Esophagus (tissue), 2 donors: ENCODE data around the gene MID2. TPM values are rescaled to one million over a fixed set of nuclear protein-coding genes. Genes with fewer than 3 reads are reported as not detected.
"Not testable (repeated sequence)": the region's sequence is repeated elsewhere in the genome, so short reads cannot be mapped to it uniquely, and the experiment has no call there.

Experiments used
- H3K27ac ChIP-seq, 2 donors: one replicate each; pipeline ENCODE4 v1.5.1; 2013; ENCODE audit warnings: low read depth in 2 of 2, mild to moderate bottlenecking in 2 of 2, inconsistent platforms in 1 of 2, low read length in 1 of 2, moderate library complexity in 1 of 2
- H3K27me3 ChIP-seq, 2 donors: one replicate each; pipeline ENCODE4 v1.6.1; 2013; ENCODE audit warnings: low read length in 2 of 2, control low read depth in 1 of 2, mild to moderate bottlenecking in 1 of 2; ENCODE audit not compliant: insufficient read depth in 2 of 2, control insufficient read depth in 1 of 2
- H3K36me3 ChIP-seq, 2 donors: one replicate each; pipeline ENCODE4 v1.6.1; 2013; ENCODE audit warnings: low read length in 1 of 2; ENCODE audit not compliant: control insufficient read depth in 2 of 2, insufficient read depth in 2 of 2
- H3K4me1 ChIP-seq, 2 donors: one replicate each; pipeline ENCODE4 v1.6.1; 2013; ENCODE audit warnings: low read length in 1 of 2; ENCODE audit not compliant: control insufficient read depth in 2 of 2, insufficient read depth in 2 of 2
- H3K4me3 ChIP-seq, 2 donors: one replicate each; pipeline ENCODE4 v1.5.1; 2013; ENCODE audit warnings: low read length in 2 of 2, mild to moderate bottlenecking in 2 of 2, low read depth in 1 of 2, moderate library complexity in 1 of 2
- H3K9me3 ChIP-seq, 2 donors: one replicate each; pipeline ENCODE4 v1.6.1; 2013; ENCODE audit warnings: mild to moderate bottlenecking in 2 of 2, low read depth in 1 of 2, low read length in 1 of 2, moderate library complexity in 1 of 2; ENCODE audit not compliant: control insufficient read depth in 2 of 2, insufficient read depth in 1 of 2
- WGBS, 2 donors: extraction: QIAGEN DNeasy Blood & Tissue Kit; methylation state at CpG; one replicate each; pipeline ENCODE4 v1.1.7; 2013; 5-methylcytosine and 5-hydroxymethylcytosine counted together
- polyA plus RNA-seq, 2 donors: library from polyadenylated mRNA; stranded (reverse); fragments of 200-250 nt; gene quantifications; one replicate each; pipeline ENCODE4 v1.2.3, GENCODE V29; 2013
- donor health status: healthy with polysubstance abuse.
- donor health status: Bipolar disorder and iron deficiency.

Gene MID2
- polyA plus RNA-seq, 2 donors, result 3.3 to 7.9 TPM

- 83 to 95% methylated on average over 15 of the region's 15 CpGs for WGBS, 2 donors
- no peak overlapping the region for H3K4me3 ChIP-seq
- H3K4me1 ChIP-seq, result no peaks in the 10 kb centered on the region
- no peaks in the 10 kb centered on the region for H3K9me3 ChIP-seq
- H3K27ac ChIP-seq, result no peak overlapping the region
- peaks cover 0 to 4% of the 10 kb centered on the region in 2 donors for H3K27me3 ChIP-seq
- H3K36me3 ChIP-seq, result no peaks in the 10 kb centered on the region
Measured at GRCh38 chrX:107840971-107841370, 15.3 kb downstream of the MID2 start.

- Histone ChIP-seq H3K27ac (no peak overlapping the region), H3K36me3 (no peaks in the 10 kb centered on the region), H3K4me1 (no peaks in the 10 kb centered on the region), H3K4me3 (no peak overlapping the region), H3K9me3 (no peaks in the 10 kb centered on the region), H3K27me3 (peaks cover 0 to 4% of the 10 kb centered on the region in 2 donors)
- 68 to 83% methylated on average over 6 of the region's 6 CpGs for WGBS, 2 donors
Measured at GRCh38 chrX:107842715-107843400, 17.2 kb downstream of the MID2 start.

- no peak overlapping the region for H3K4me3 ChIP-seq
- 27 to 71% methylated on average over 1 of the region's 1 CpG for WGBS, 2 donors
- H3K9me3 ChIP-seq, result no peaks in the 10 kb centered on the region
- H3K36me3 ChIP-seq, result no peaks in the 10 kb centered on the region
- peaks cover 0 to 4% of the 10 kb centered on the region in 2 donors for H3K27me3 ChIP-seq
- H3K4me1 ChIP-seq, result no peaks in the 10 kb centered on the region
- H3K27ac ChIP-seq, result no peak overlapping the region
Measured at GRCh38 chrX:107845625-107846024, 20.0 kb downstream of the MID2 start.

- Histone ChIP-seq H3K4me1 (no peaks in the 10 kb centered on the region), H3K36me3 (no peaks in the 10 kb centered on the region), H3K27me3 (peaks cover 0 to 6% of the 10 kb centered on the region in 2 donors), H3K4me3 (no peak overlapping the region), H3K27ac (no peak overlapping the region), H3K9me3 (no peaks in the 10 kb centered on the region)
- WGBS, 2 donors, result 52 to 84% methylated on average over 2 of the region's 2 CpGs
Measured at GRCh38 chrX:107848591-107848990, 22.9 kb downstream of the MID2 start.

- H3K9me3 ChIP-seq, result no peaks in the 10 kb centered on the region
- no peaks in the 10 kb centered on the region for H3K36me3 ChIP-seq
- no peak overlapping the region for H3K4me3 ChIP-seq
- WGBS, 2 donors, result 45 to 46% methylated on average over 5 of the region's 5 CpGs
- H3K27me3 ChIP-seq, result peaks cover 0 to 6% of the 10 kb centered on the region in 2 donors
- H3K27ac ChIP-seq, result no peak overlapping the region
- H3K4me1 ChIP-seq, result no peaks in the 10 kb centered on the region
Measured at GRCh38 chrX:107849747-107850421, 24.2 kb downstream of the MID2 start.

- H3K9me3 ChIP-seq, result no peaks in the 10 kb centered on the region
- H3K36me3 ChIP-seq, result no peaks in the 10 kb centered on the region
- H3K27me3 ChIP-seq, result peaks cover 0 to 6% of the 10 kb centered on the region in 2 donors
- WGBS, 2 donors, result 51 to 71% methylated on average over 2 of the region's 2 CpGs
- H3K27ac ChIP-seq, result no peak overlapping the region
- no peaks in the 10 kb centered on the region for H3K4me1 ChIP-seq
- no peak overlapping the region for H3K4me3 ChIP-seq
Measured at GRCh38 chrX:107850422-107850765, 24.7 kb downstream of the MID2 start.

- no peak overlapping the region for H3K27ac ChIP-seq
- no peaks in the 10 kb centered on the region for H3K4me1 ChIP-seq
- no peaks in the 10 kb centered on the region for H3K9me3 ChIP-seq
- 51 to 57% methylated on average over 2 of the region's 2 CpGs for WGBS, 2 donors
- H3K36me3 ChIP-seq, result no peaks in the 10 kb centered on the region
- no peak overlapping the region for H3K4me3 ChIP-seq
- H3K27me3 ChIP-seq, result peaks cover 0 to 8% of the 10 kb centered on the region in 2 donors
Measured at GRCh38 chrX:107851215-107851614, 25.5 kb downstream of the MID2 start.

GRCh38 chrX:107851665-107852064 lies 26.0 kb downstream of the MID2 start:
- WGBS, 2 donors, result 84 to 96% methylated on average over 7 of the region's 7 CpGs
- not testable (repeated sequence) for H3K9me3 ChIP-seq, H3K27me3 ChIP-seq

GRCh38 chrX:107856289-107856688 lies 30.6 kb downstream of the MID2 start:
- no peak overlapping the region for H3K27ac ChIP-seq
- no peak overlapping the region for H3K4me3 ChIP-seq
- H3K4me1 ChIP-seq, result no peaks in the 10 kb centered on the region
- no peaks in the 10 kb centered on the region for H3K9me3 ChIP-seq
- H3K36me3 ChIP-seq, result no peaks in the 10 kb centered on the region
- H3K27me3 ChIP-seq, result peaks cover 0 to 8% of the 10 kb centered on the region in 2 donors

More at GRCh38 chrX:107851665-107852064, 26.0 kb downstream of the MID2 start:
- H3K27ac ChIP-seq, H3K4me3 ChIP-seq, H3K36me3 ChIP-seq, H3K4me1 ChIP-seq: not testable (repeated sequence)

GRCh38 chrX:107857041-107857440 lies 31.4 kb downstream of the MID2 start:
- 87 to 92% methylated on average over 3 to 5 of the region's 5 CpGs for WGBS, 2 donors
- H3K27me3 ChIP-seq, H3K27ac ChIP-seq, H3K4me1 ChIP-seq, H3K4me3 ChIP-seq, H3K9me3 ChIP-seq, H3K36me3 ChIP-seq: not testable (repeated sequence)
